Esophagus squamous epithelium (tissue), 4 donors: ENCODE measurements around the gene UHRF2.

Experiments
- CTCF ChIP-seq, 6 experiments: fragments of 450-650 bp in 4 of 6; fragments of 200-600 bp in 2 of 6; sonication (generic) in 2 of 6; IDR thresholded peaks; one replicate each; pipeline ENCODE4 v1.5.1; 2016 to 2019; ENCODE audit warnings: antibody characterized with exemption in 6 of 6, mild to moderate bottlenecking in 4 of 6, moderate library complexity in 4 of 6
- POLR2A ChIP-seq, 4 donors: fragments of 450-650 bp; IDR thresholded peaks; one replicate each; pipeline ENCODE4 v1.6.1; 2017; ENCODE audit warnings: antibody characterized with exemption in 4 of 4, mild to moderate bottlenecking in 4 of 4, moderate library complexity in 3 of 4

- no peak for TF ChIP-seq CTCF (IDR thresholded peaks at IDR 0.05)
- TF ChIP-seq POLR2A (IDR thresholded peaks at IDR 0.05): no peak
These were observed 82.5 kb downstream of the UHRF2 start for GRCh38 chr9:6495466-6495865.
